Endothelial cell (in vitro differentiated cells): ENCODE results near the gene RRBP1. TPM values are rescaled to one million over a fixed set of nuclear protein-coding genes. Genes with fewer than 3 reads are reported as not detected.
A peak's percentile ranks its signal among the peaks of the same experiment; 100 is the strongest.

Experiments used
- DNase-seq: peaks from one replicate; pipeline ENCODE4 v3.0.0; 2021; ENCODE audit warnings: low spot score
- H3K27ac Mint-ChIP-seq: one replicate; pipeline ENCODE4 v1.8.0; 2021; ENCODE audit warnings: mixed read lengths, inconsistent platforms; ENCODE audit not compliant: unreplicated experiment
- H3K27me3 Mint-ChIP-seq: one replicate; pipeline ENCODE4 v1.8.0; 2021; ENCODE audit warnings: mild to moderate bottlenecking, moderate library complexity, mixed read lengths, inconsistent platforms; ENCODE audit not compliant: unreplicated experiment
- H3K36me3 Mint-ChIP-seq: one replicate; pipeline ENCODE4 v1.8.0; 2021; ENCODE audit warnings: mild to moderate bottlenecking, low read depth, mixed read lengths, inconsistent platforms; ENCODE audit not compliant: unreplicated experiment
- H3K4me1 Mint-ChIP-seq: one replicate; pipeline ENCODE4 v1.8.0; 2021; ENCODE audit warnings: mild to moderate bottlenecking, mixed read lengths, inconsistent platforms; ENCODE audit not compliant: unreplicated experiment
- H3K4me3 Mint-ChIP-seq: one replicate; pipeline ENCODE4 v1.8.0; 2021; ENCODE audit warnings: mild to moderate bottlenecking, mixed read lengths, inconsistent platforms; ENCODE audit not compliant: unreplicated experiment
- H3K9me3 Mint-ChIP-seq: one replicate; pipeline ENCODE4 v1.8.0; 2021; ENCODE audit warnings: mixed read lengths, inconsistent platforms; ENCODE audit not compliant: unreplicated experiment
- CTCF ChIP-seq: fragments of 200-600 bp; sonication (generic); IDR thresholded peaks from one replicate; pipeline ENCODE4 v1.5.0; 2021; ENCODE audit warnings: antibody characterized with exemption; ENCODE audit not compliant: unreplicated experiment
- long read RNA-seq: library from polyadenylated mRNA; unstranded; transcript quantifications from one replicate; pipeline ENCODE4 v2.0.0, GENCODE V29; 2020; ENCODE audit not compliant: unreplicated experiment
- total RNA-seq: library from RNA; stranded (reverse); fragmentation: NEBNext Ultra II Directional; extraction: Animal tissue kit (Norgen Biotek cat#: 25700); gene quantifications from one replicate; pipeline ENCODE4 v1.2.1, GENCODE V29; 2021; ENCODE audit not compliant: unreplicated experiment

The RRBP1 gene, protein sequence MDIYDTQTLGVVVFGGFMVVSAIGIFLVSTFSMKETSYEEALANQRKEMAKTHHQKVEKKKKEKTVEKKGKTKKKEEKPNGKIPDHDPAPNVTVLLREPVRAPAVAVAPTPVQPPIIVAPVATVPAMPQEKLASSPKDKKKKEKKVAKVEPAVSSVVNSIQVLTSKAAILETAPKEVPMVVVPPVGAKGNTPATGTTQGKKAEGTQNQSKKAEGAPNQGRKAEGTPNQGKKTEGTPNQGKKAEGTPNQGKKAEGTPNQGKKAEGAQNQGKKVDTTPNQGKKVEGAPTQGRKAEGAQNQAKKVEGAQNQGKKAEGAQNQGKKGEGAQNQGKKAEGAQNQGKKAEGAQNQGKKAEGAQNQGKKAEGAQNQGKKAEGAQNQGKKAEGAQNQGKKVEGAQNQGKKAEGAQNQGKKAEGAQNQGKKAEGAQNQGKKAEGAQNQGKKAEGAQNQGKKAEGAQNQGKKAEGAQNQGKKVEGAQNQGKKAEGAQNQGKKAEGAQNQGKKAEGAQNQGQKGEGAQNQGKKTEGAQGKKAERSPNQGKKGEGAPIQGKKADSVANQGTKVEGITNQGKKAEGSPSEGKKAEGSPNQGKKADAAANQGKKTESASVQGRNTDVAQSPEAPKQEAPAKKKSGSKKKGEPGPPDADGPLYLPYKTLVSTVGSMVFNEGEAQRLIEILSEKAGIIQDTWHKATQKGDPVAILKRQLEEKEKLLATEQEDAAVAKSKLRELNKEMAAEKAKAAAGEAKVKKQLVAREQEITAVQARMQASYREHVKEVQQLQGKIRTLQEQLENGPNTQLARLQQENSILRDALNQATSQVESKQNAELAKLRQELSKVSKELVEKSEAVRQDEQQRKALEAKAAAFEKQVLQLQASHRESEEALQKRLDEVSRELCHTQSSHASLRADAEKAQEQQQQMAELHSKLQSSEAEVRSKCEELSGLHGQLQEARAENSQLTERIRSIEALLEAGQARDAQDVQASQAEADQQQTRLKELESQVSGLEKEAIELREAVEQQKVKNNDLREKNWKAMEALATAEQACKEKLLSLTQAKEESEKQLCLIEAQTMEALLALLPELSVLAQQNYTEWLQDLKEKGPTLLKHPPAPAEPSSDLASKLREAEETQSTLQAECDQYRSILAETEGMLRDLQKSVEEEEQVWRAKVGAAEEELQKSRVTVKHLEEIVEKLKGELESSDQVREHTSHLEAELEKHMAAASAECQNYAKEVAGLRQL (N-terminal part only)
- 179 TPM for total RNA-seq
- long read RNA-seq, transcript RRBP1-205 (2 exons, 1,191 nt): major isoform, 13 of 34 reads
- long read RNA-seq, partial matches to known transcripts: 17 of 34 reads
- long read RNA-seq, other reads (novel, unspliced or antisense): 4 of 34 reads

GRCh38 chr20:17682103-17682888 lies at the start of gene RRBP1:
RRBP1 (minus strand) TSS chr20:17682242; CDS start chr20:17660507, 21,735 bp downstream.
- peak; percentile 83 for TF ChIP-seq CTCF
- peaks cover 16% of the 10 kb centered on the region for H3K27me3 Mint-ChIP-seq
- H3K27ac Mint-ChIP-seq: peak within 1 kb of the TSS; percentile 33
- peaks cover 14% of the 10 kb centered on the region for H3K36me3 Mint-ChIP-seq
- peaks cover 20% of the 10 kb centered on the region for H3K4me1 Mint-ChIP-seq
- no peaks in the 10 kb centered on the region for H3K9me3 Mint-ChIP-seq
- peak within 1 kb of the TSS; percentile 84 for H3K4me3 Mint-ChIP-seq
- peak; percentile 96 for DNase-seq

DNA sequence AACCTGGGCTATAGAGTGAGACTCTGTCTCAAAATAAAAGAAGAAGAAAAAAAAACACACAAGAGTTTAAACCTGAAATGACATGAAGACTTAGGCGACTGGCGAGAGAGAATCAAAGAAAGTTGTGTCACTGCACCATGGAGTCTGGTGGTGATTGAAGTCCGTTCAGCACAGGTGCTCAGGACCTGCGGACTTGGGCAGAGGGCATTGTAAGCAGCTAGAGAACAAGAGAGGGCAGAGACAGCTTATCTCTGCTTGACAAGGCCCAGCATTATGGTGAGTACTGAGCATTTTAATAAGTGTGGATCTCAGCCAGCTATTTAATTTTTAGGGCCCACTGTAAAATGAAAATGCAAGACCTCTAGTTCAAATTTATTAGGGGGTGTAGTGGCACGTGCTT lies 49.2 kb upstream of the RRBP1 start:
- Mint-ChIP-seq H3K27ac (no peak overlapping the region), H3K4me3 (no peak overlapping the region), H3K4me1 (peaks cover 8% of the 10 kb centered on the region), H3K36me3 (peaks cover under 1% of the 10 kb centered on the region), H3K9me3 (no peaks in the 10 kb centered on the region), H3K27me3 (peaks cover 4% of the 10 kb centered on the region)
- no peak for DNase-seq
- no peak for TF ChIP-seq CTCF

GRCh38 chr20:17730071-17730470 lies 48.0 kb upstream of the RRBP1 start:
- H3K4me1 Mint-ChIP-seq: peaks cover under 1% of the 10 kb centered on the region
- H3K4me3 Mint-ChIP-seq: no peak overlapping the region
- no peak for DNase-seq
- peaks cover 2% of the 10 kb centered on the region for H3K27me3 Mint-ChIP-seq
- H3K9me3 Mint-ChIP-seq: no peaks in the 10 kb centered on the region
- no peaks in the 10 kb centered on the region for H3K36me3 Mint-ChIP-seq
- H3K27ac Mint-ChIP-seq: no peak overlapping the region
- TF ChIP-seq CTCF: no peak

DNA sequence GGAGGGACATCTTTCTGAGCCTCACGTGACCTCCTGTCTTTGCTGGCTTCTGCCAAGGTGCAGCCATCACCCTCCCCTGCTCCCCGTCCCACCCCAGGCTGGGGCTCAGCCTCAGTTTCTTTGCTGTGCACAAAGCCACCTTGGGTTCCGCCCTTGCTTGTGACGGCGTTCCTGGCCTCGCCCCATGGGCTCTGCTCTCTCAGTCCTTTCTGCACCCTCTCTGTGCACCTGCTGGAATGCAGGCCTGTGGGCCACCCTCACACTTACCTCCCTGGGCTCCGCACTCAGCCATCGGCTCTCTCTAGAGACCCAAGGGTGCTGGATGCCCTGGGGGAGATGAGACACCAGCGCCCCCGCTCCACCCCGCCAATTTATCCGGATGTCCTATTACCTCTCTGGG lies 46.0 kb upstream of the RRBP1 start:
- Mint-ChIP-seq H3K36me3 (no peaks in the 10 kb centered on the region), H3K4me1 (no peaks in the 10 kb centered on the region), H3K9me3 (no peaks in the 10 kb centered on the region), H3K27ac (no peak overlapping the region), H3K4me3 (no peak overlapping the region), H3K27me3 (peaks cover 2% of the 10 kb centered on the region)
- no peak for TF ChIP-seq CTCF
- DNase-seq: no peak
